ENCODE data around the gene STRC.
"Not testable (repeated sequence)": the region's sequence is repeated elsewhere in the genome, so short reads cannot be mapped to it uniquely, and the experiment has no call there.

STRC gene

DNA sequence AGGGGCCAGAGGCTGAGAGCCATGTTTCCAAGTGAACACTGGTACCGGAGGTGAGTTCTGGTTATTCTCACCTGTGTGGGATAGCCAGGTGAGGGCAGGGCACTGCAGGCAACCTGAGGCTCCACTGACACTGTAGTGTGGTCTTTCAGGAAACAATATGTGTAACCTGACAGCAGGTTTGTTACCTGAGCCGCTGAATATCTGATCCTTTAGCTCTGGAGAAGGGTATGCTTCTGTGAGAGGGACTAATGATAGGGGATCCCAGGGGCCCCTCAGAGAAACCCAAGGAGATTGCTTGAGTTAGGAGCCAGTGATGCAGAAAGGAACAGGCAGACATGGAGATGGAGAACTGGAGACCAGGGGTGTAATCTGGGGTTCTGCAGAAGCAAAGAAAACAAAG lies at the start of gene STRC:
Gene STRC, minus strand, starts transcription at position 101 of the 400 bp plus-strand sequence. Its CDS starts 78 bp downstream, at position 23.
- not testable (repeated sequence) for DNase-seq (ENCODE audit: low read depth in 2 of 2)

DNA sequence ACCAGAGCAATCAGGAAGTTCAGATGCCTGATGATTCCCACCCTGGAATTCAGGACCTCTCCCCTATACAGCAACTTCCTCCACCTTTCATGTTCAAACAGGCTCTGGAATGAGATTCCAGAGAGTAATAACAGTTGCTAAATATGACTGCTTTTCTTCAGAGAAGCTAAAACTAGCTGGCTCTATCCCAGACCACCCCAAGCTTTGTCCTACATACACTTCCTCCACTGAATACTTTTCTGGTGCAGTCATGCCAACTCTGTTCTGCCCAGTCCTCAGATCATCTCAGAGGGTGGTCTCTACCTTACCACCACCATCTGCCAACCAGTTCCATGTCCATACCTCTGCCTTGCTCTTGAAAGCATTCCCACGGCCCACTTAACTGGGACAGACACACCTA lies 47.6 kb upstream of the STRC start:
- DNase-seq (ENCODE audit: low read depth in 2 of 2) = not testable (repeated sequence)

DNA sequence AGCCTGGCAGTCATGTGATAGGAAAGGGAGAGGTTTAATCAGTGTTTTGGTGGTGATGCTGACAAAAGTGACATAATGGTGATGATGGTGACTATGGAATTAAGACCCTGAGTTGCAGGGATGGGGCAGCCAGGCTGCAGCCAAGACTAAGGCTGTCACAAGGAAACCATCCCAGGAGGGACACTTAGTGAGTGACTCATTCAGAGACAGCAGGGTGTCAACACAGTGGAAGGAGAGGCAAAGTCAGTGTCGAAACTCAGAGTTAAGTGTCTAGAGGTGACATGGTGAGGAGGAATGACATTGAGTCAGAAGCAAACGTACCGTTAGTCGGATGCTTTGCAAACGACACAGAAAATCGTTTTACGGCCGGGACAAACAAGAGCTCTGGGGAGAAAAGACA lies 44.7 kb upstream of the STRC start:
- DNase-seq (ENCODE audit: low read depth in 2 of 2) = not testable (repeated sequence)

DNA sequence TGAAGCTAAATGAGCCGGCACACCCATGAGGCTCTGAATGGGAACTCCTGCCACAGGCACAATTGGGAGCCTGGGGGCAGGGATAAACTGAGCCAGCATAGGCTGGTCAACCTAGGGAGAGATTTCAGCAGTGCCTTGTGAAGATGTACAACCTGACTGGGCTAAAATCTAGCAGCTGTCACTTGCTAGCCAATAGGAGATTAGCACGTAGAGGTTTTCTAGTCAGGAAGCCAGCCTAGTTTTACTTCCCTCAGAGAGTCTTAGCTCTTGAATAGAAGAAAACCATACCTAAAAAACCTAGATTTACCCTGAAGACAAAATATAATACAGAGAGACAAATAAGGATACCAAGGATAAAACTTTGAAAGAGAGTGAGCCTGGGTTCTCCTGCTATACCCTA lies 43.7 kb upstream of the STRC start:
- DNase-seq (ENCODE audit: low read depth in 2 of 2) = not testable (repeated sequence)

DNA sequence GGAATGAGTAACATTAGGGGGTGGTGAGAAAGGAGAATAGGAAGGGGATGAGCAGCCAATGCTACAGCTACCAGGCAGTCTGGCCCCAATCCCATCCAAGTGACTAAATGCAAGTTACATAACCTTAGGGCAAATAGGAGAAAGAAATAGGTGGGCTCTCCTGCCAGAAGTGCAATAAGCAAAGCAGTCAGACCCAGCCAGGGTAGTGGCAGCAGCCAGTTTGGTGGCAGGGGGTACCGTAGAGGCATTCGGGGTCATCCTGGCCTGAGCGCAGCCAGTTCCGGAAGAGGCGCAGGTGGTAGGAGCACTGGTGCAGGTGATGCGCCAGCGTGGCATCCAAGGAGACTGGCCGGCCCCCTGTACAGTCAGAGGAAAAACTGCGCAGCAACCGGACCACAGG lies 41.1 kb upstream of the STRC start:
- DNase-seq (ENCODE audit: low read depth in 2 of 2) = not testable (repeated sequence)

DNA sequence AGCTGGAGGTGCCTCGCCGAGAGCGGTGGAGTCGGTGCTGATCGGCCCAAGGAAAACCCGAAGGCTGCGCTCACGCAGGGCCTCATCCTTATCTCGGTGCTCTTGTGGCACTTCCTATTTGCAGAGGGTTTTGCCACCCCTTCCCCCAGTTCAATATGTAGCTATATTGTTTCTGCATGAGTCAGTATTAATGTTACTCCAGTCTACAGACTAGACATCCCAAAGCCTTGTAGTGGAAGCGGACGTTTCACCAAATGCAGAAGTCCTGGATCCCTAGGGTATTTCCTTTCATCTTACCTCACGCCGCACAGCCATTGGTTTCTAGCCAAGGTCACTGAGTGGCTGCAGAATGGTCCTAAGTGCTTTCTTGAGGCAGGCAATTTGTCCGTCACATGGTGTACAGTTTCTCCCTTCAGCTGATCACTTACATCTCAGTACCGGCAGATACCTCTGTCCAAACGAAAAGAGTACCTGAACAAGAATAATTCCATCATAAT lies 30.9 kb upstream of the STRC start:
- DNase-seq (ENCODE audit: low read depth in 2 of 2) = not testable (repeated sequence)

DNA sequence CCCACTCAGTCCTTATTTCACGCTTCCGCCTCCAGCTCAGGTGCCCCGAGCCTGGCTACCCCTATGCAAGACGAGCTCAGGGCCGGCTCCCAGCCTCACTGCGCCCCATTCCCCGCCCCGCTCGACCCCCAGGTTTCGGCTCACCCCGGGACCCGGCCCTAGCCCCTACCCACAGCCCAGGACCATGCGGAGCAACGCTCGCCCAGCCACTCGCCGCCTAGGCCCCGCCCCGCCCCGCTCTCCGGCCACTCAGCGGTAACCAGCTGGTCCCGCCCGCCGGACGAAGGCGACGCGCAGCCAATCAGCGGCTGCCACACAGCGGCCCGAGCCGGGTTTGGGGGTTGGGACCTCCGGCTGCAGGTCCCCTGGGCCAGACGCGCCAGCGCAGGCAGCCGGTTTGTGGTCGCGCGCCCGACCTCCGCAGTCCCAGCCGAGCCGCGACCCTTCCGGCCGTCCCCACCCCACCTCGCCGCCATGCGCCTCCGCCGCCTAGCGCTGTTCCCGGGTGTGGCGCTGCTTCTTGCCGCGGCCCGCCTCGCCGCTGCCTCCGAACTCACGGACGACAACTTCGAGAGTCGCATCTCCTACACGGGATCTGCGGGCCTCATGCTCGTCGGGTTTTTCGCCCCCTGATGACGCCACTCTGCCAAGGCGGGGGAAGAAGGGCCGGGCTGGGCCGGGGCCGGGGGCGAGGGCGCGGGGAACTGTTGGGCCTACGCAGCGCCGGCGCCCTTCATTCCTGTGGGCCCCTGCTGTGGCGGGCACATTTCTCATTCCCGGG lies 30.2 kb upstream of the STRC start, which contains the start of gene CATSPER2:
Gene CATSPER2, minus strand, starts transcription at position 196 of the 781 bp plus-strand sequence. CDS start 783 bp downstream, outside the sequence.
- DNase-seq (ENCODE audit: low read depth in 2 of 2) = no peak

DNA sequence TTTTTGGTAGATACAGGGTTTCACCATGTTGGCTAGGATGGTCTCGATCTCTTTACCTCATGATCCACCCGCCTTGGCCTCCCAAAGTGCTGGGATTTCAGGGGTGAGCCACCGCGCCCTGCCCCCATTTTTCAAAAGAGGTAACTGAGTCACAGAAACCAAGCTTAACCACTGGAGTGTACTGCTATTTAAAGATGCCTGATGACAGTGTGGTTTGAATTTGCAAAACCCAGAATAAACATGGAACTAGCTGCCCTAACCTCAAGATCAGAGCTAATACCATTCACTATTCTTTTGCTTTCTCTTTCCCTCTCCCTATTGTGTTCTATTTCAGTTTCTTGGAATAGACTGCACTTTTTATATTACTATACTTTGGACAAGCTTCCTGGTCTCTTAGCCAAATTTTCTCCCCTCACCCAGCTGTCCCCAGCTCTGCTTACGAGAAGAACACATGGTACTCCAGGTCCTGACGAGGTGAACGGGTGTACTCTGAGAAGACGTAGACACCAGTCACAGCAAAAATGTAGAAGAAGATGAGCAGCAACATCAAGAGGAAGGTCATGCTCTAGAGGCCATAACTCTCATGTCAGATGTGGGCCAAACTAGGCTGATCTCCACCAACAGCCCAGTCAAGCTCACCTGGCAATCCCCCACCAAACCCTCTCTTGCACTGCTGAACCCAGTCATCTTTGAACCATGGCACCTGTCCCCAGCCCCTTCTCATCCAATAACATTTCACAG lies 20.0 kb upstream of the STRC start:
- not testable (repeated sequence) for DNase-seq (ENCODE audit: low read depth in 2 of 2)

DNA sequence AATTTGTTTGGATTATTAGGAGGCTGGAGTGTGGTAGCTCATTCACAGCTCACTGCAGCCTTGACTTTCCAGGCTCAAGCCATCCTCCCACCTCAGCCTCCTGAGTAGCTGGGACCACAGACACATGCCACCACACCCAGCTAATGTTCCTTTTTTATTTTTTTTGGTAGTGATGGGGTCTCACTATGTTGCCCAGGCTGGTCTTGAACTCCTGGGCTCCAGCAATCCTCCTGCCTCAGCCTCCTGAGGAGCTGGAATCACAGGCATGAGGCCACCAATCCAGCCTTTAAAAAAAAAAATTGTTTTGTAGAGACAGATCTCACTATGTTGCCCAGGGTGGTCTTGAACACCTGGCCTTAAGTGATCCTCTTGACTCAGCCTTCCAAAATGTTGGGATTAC lies 8.3 kb upstream of the STRC start:
- not testable (repeated sequence) for DNase-seq (ENCODE audit: low read depth in 2 of 2)

DNA sequence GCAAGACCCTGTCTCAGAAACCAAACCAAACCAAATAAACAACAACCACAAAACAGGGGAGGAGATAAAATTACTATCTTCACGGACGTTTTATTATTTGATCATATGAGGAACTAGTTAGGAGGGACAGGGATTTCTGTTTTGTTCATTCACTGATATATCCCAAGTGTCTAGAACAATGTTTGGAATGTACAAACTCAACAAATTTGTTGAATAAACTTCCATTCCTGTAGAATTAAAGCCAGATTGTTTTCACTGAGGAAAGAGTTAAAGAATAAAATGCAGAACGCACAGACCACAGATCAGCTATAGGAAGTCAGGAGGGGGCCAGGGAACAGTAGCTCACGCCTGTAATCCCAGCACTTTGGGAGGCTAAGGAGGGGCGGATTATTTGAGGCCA lies 6.5 kb upstream of the STRC start:
- no peak for DNase-seq (ENCODE audit: low read depth in 2 of 2)

DNA sequence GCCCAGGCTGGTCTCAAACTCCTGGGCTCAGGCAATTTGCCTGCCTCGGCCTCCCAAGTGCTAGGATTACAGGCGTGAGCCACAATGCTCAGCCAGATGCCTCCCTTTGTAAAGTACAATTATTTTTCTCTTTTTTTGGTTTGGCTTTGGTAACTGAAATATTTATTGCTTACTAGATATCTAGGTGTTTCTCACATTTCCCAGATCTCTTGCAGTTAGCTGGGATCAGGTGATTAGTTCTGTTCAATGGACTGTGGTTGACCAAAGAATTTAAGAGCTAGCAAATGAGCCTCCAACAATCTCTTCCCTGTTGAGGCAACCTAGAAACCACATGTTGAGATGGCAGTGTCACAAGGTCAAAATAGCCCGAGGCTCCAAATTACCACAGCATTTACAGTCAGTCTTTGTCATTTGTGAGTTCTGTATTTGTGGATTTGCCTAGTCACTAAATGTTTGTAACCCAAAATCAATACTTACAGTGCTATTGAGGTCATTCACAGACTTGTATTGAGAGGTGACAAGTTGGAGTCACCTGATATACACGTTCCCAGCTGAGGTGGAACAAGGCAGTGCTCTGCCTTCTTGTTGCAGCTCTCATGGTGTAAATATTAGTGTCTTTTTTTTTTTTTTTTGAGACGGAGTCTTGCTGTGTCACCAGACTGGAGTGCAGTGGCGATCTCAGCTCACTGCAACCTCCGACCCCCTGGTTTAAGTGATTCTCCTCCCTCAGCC lies 3.6 kb upstream of the STRC start:
- DNase-seq (ENCODE audit: low read depth in 2 of 2) = not testable (repeated sequence)

DNA sequence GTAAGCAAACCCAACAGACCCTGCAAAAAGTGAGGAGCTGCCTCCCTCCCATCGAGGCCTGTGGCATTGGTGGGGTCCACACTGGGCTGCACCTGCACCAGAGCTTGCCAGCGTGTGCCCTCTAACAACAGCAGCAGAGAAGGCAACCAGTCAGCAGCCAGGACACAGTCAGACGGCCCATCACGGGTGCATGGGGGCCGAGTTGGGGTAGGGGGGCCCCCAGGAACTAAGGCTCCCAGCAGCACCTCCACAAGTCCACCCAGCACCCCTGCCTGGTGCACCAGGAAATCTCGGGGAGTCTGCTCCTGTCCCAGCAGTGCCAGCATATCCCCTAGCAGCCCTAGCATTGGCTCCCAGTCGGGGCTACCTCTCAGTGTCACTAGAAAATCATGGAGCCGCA lies 850 bp downstream of the STRC start:
- DNase-seq (ENCODE audit: low read depth in 2 of 2) = not testable (repeated sequence)

DNA sequence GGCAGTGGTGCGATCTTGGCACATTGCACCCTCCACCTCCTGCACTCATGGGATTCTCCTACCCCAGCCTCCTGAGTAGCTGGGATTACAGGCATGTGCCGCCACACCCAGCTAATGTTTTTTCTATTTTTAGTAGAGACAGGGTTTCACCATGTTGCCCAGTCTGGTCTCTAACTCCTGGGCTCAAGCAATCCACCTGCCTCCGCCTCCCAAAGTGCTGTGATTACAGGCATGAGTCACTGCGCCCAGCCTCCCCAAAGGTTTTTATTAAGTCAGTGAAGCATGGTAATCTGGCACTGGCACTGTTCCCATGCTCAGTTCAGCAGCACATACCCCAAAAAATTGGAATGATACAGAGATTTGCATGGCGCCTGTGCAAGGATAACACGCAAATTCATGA lies 16.4 kb downstream of the STRC start:
- not testable (repeated sequence) for DNase-seq (ENCODE audit: low read depth in 2 of 2)

DNA sequence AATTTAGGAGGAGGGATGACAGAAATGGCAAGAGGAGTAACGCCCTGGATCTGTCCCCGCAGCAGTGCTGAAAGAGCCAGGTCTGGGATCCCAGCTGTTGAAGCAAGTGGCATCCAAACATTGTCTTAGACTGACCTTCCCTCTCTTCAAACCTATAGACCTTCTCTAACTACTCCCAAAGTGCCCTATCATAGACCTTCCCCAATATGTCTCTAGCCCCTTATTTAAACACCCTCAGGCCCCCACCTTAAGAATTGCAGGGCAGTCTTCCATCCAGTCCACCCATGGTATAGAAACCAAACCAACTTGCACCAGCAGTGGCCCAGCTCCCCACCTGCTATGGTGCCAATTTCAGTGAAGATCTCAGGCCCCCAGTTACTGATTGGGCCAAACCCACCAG lies 18.4 kb downstream of the STRC start:
- DNase-seq (ENCODE audit: low read depth in 2 of 2) = not testable (repeated sequence)

DNA sequence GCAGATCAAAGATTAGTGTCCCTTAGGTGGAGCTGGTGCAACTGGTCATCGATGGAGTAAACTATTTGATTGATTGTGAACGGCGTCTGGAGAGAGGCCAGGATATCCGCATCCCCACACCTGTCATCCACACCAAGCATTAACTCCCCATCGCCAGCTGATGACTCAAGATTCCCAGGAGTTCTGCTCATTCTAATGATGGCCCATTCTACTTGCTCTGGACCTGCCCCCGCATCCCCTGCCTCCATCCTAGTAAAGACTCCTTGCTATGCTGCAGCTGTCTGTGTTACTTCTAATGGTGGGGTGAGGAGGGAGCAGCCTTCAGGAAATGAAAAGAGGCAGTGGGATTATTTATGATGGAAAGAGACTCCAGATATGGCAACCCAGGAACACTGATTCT lies 19.5 kb downstream of the STRC start:
- DNase-seq (ENCODE audit: low read depth in 2 of 2) = not testable (repeated sequence)

DNA sequence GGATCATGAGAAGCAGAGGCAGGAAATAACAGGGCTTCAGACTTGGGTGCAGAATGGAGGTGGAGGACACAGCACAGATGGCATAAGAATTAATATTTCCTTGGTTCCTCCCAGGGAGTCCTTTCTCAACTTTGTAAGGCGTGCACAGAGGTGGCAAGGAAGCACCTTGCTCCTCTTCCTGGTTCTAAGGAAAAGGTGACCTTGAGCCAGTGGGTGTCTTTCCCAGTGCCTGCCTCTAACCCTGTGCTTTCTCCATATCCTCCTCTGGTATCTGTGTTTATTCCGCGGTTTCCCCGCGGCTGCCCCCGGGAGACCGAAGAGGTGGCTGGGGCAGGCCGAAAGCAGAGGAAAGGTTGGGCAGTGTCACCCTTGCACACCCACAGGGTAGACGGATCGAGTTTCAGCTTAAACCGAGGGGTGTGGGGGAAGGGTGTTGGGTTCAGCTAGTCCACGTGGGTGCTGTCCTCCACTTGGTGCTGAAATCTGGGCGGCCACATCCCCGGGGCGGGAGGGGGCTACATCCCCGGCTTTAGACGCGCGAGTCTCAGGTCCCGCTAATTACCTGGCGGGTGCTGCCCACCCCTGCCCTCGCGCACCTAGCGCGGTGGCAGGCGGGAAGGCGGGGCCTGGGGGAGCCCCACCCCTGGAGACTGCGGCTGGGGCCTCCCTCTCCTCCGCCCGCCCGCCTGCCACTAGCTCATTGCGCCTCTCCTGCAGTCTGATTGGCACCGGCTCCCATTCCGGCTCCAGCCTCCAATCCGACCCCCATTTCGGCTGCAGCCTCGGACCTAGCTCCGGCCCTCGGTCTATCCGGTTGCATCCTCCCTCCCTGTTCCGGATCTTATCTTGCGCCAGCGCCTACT lies 25.0 kb downstream of the STRC start, which contains the start of gene CKMT1B:
Gene CKMT1B, plus strand, starts transcription at position 700 of the 863 bp plus-strand sequence. CDS start 192 bp downstream, outside the sequence.
- not testable (repeated sequence) for DNase-seq (ENCODE audit: low read depth in 2 of 2)

DNA sequence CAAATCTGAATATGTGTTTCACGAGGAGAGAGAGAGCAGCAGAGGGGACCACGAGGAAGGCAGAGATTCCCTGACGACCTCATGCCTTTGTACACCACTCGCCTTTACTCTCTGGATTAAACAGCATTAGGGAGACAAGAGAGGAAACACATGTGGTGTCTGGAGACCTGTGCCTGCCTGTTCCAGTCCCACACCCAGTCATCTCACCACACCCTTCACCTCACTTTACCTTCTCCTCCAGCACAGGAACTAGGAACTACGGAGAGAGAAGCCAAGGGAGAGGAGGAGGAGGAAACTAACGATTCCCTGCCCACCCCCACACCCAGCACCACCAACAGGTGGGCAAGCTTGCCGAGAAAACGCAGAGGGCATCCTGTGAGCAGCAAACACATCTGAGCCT lies 25.8 kb downstream of the STRC start:
- not testable (repeated sequence) for DNase-seq (ENCODE audit: low read depth in 2 of 2)

DNA sequence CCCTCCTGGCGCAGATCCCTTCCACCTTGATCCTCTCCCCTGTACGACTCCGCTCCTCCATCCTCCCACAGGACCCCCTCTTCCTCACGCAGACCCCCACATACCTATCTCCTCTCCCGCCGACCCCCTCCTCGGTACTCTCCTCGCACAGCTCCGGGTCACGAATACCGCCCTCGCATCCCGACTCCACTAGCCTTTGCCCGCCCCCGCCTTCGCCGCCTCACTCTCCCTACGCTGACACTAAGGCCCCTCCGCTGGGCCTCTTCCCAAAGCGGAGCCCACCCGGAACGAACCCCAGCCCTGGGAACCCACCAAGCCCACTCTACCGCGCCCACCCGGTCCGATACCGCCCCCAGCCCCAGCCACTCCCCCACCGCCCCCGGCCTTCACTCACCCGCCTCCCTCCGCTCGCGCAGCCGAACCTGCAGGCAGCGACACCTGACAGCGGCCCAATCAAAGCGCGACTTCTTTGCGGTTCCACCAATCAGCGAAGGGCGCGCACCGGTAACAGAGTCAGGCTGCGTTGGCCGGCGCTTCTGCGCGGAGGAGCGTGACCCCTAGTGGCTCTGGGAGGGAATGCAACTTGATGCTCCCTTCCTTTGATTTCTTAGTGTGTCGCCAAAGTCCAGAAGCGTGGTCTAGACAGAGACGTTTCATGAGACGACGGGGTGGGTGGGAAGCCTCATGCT lies 28.7 kb downstream of the STRC start, which contains the start of gene PPIP5K1:
Gene PPIP5K1, minus strand, starts transcription at position 431 of the 689 bp plus-strand sequence. CDS start 5,704 bp downstream, outside the sequence.
- DNase-seq (ENCODE audit: low read depth in 2 of 2) = not testable (repeated sequence)

DNA sequence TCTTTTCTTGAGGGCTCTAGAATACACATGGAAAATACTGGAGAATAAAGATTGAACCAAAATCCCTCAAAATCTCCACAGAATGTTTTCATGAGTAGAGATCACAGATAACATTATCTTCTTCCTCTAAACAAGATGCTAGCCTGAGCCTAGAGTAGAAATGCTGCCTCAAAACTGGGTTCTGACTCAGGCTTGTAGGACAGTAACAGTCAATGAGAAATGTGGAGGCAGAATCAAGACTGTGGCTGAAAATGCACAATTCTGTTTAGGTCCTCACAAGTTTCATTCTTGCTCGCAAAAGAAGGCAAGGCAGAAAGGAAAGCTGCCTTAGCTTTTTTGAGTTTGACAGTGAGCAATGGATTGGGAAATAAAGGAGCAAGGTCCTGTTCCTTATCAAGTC lies 44.0 kb downstream of the STRC start:
- not testable (repeated sequence) for DNase-seq (ENCODE audit: low read depth in 2 of 2)

DNA sequence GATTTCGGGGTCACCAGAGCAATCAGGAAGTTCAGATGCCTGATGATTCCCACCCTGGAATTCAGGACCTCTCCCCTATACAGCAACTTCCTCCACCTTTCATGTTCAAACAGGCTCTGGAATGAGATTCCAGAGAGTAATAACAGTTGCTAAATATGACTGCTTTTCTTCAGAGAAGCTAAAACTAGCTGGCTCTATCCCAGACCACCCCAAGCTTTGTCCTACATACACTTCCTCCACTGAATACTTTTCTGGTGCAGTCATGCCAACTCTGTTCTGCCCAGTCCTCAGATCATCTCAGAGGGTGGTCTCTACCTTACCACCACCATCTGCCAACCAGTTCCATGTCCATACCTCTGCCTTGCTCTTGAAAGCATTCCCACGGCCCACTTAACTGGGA lies 52.0 kb downstream of the STRC start:
- DNase-seq (ENCODE audit: low read depth in 2 of 2) = not testable (repeated sequence)
